HepG2 (cell line): ENCODE measurements around the gene CORO7. TPM values are rescaled to one million over a fixed set of nuclear protein-coding genes. Genes with fewer than 3 reads are reported as not detected.

Experiments used
- ATRX ChIP-seq: sonication (generic); formaldehyde crosslinking; IDR thresholded peaks from 2 replicates; pipeline ENCODE4 v1.4.0; 2020; ENCODE audit warnings: missing genetic modification reagents, borderline replicate concordance
- KAT8 ChIP-seq: IDR thresholded peaks from 2 replicates; pipeline ENCODE4 v1.6.1; 2016; ENCODE audit warnings: missing genetic modification reagents, missing compliant biosample characterization
- PHF20 ChIP-seq: sonication (generic); formaldehyde crosslinking; IDR thresholded peaks from 2 replicates; pipeline ENCODE4 v1.5.0; 2020; ENCODE audit warnings: mild to moderate bottlenecking, missing genetic modification reagents
- RELA ChIP-seq: sonication (generic); formaldehyde crosslinking; IDR thresholded peaks from 2 replicates; pipeline ENCODE4 v1.4.0; 2020; ENCODE audit warnings: missing genetic modification reagents
- TEAD3 ChIP-seq: optimal IDR thresholded peaks from 2 replicates; pipeline ENCODE3; 2016; ENCODE audit warnings: borderline replicate concordance
- ZNF567 ChIP-seq: sonication (generic); formaldehyde crosslinking; IDR thresholded peaks from 2 replicates; pipeline ENCODE4 v1.8.1; 2023; ENCODE audit warnings: mild to moderate bottlenecking, missing genetic modification reagents, borderline replicate concordance
- polyA plus RNA-seq, 8 experiments: library from polyadenylated mRNA; depleted of rRNA in 3 of 8; stranded (reverse) in 7 of 8; unstranded in 1 of 8; fragments of >200 nt; fragmentation: Illumina TruSeq in 4 of 8; extraction: Trizol in 4 of 8; gene quantifications; 2 replicates each; pipeline versions ENCODE4 v1.2.1 to v1.2.3, GENCODE V29; 2011 to 2016; ENCODE audit warnings: low read depth in 4 of 8, missing spikeins in 1 of 8, mixed read lengths in 1 of 8; ENCODE audit not compliant: insufficient read depth in 1 of 8
- total RNA-seq, 5 experiments: library from RNA; depleted of rRNA; stranded (reverse); fragments of >200 nt; fragmentation: Illumina TruSeq; extraction: Trizol; gene quantifications; 2 replicates each; pipeline ENCODE4 v1.2.3, GENCODE V29; 2016; ENCODE audit warnings: low read depth in 1 of 5
- TF ChIP-seq, protein P1 (sequence below), 2 experiments: sonication (generic) in 1 of 2; formaldehyde crosslinking in 1 of 2; IDR thresholded peaks; 2 replicates each; pipeline versions ENCODE4 v1.6.1 to v1.9.0; 2014 to 2022; ENCODE audit warnings: antibody characterized with exemption in 1 of 2, borderline replicate concordance in 1 of 2, inconsistent platforms in 1 of 2, low read depth in 1 of 2, missing genetic modification reagents in 1 of 2
- TF ChIP-seq, protein P2 (sequence below): sonication (generic); formaldehyde crosslinking; IDR thresholded peaks from 2 replicates; pipeline ENCODE4 v1.5.1; 2020; ENCODE audit warnings: mild to moderate bottlenecking, missing genetic modification reagents
- TF ChIP-seq, protein P3 (sequence below): sonication (generic); formaldehyde crosslinking; IDR thresholded peaks from 2 replicates; pipeline ENCODE4 v1.5.0; 2020; ENCODE audit warnings: missing genetic modification reagents
- TF ChIP-seq, protein P4 (sequence below): sonication (generic); formaldehyde crosslinking; IDR thresholded peaks from 2 replicates; pipeline ENCODE4 v1.5.1; 2020; ENCODE audit warnings: mild to moderate bottlenecking, missing genetic modification reagents, moderate library complexity
- TF ChIP-seq, protein P5 (sequence below): sonication (generic); formaldehyde crosslinking; IDR thresholded peaks from 2 replicates; pipeline ENCODE4 v1.8.1; 2023; ENCODE audit warnings: missing genetic modification reagents, mild to moderate bottlenecking, borderline replicate concordance
- TF ChIP-seq, protein P6 (sequence below): sonication (generic); formaldehyde crosslinking; IDR thresholded peaks from 2 replicates; pipeline ENCODE4 v1.4.0; 2020; ENCODE audit warnings: missing genetic modification reagents

The CORO7 gene
- total and polyA plus RNA-seq, 2 of the 13 experiments (the other 11 are each of a cell fraction or from before 2014, with no cell fraction given) = 9.9 to 14.3 TPM

DNA sequence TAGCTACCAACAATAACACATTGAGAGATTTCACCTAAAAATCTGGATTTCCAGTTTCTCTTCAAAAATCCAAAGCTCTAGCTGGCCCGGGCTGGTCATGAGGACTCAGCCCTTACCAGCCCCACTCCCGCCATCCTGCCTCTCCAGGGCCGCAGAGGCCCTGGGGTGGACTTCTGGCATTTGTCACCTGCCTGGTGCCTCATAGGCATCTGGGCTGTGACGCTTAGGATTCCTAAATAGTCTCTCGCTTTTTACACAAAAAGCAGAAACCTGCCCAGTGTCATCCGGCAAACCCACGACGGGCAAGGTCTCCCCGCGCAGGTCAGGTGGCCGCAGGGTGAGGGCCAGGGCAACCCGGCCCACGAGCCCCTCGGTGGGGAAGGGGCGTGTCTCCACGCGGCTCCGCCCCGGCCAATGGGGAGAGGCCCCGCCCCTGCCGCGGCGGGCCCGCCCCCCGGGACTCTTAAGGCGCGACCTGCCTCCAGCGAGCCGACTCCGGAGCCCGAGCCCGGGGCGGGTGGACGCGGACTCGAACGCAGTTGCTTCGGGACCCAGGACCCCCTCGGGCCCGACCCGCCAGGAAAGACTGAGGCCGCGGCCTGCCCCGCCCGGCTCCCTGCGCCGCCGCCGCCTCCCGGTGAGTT is 44.9 kb downstream of the CORO7 start, which contains the start of gene VASN (continued):
- no peak for TF ChIP-seq PHF20 (CRISPR knock-in tag)
- no peak for TF ChIP-seq ZNF567 (CRISPR knock-in tag)
- TF ChIP-seq, protein P1, sequence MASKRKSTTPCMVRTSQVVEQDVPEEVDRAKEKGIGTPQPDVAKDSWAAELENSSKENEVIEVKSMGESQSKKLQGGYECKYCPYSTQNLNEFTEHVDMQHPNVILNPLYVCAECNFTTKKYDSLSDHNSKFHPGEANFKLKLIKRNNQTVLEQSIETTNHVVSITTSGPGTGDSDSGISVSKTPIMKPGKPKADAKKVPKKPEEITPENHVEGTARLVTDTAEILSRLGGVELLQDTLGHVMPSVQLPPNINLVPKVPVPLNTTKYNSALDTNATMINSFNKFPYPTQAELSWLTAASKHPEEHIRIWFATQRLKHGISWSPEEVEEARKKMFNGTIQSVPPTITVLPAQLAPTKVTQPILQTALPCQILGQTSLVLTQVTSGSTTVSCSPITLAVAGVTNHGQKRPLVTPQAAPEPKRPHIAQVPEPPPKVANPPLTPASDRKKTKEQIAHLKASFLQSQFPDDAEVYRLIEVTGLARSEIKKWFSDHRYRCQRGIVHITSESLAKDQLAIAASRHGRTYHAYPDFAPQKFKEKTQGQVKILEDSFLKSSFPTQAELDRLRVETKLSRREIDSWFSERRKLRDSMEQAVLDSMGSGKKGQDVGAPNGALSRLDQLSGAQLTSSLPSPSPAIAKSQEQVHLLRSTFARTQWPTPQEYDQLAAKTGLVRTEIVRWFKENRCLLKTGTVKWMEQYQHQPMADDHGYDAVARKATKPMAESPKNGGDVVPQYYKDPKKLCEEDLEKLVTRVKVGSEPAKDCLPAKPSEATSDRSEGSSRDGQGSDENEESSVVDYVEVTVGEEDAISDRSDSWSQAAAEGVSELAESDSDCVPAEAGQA (IDR thresholded peaks at IDR 0.05; ENCODE audit: low read depth) = no peak
- TF ChIP-seq, protein P1 (CRISPR knock-in tag; IDR thresholded peaks at IDR 0.05; ENCODE audit: borderline replicate concordance) = peak; percentile 71; the same call in 1 of the 2 replicates
- TF ChIP-seq, protein P2, sequence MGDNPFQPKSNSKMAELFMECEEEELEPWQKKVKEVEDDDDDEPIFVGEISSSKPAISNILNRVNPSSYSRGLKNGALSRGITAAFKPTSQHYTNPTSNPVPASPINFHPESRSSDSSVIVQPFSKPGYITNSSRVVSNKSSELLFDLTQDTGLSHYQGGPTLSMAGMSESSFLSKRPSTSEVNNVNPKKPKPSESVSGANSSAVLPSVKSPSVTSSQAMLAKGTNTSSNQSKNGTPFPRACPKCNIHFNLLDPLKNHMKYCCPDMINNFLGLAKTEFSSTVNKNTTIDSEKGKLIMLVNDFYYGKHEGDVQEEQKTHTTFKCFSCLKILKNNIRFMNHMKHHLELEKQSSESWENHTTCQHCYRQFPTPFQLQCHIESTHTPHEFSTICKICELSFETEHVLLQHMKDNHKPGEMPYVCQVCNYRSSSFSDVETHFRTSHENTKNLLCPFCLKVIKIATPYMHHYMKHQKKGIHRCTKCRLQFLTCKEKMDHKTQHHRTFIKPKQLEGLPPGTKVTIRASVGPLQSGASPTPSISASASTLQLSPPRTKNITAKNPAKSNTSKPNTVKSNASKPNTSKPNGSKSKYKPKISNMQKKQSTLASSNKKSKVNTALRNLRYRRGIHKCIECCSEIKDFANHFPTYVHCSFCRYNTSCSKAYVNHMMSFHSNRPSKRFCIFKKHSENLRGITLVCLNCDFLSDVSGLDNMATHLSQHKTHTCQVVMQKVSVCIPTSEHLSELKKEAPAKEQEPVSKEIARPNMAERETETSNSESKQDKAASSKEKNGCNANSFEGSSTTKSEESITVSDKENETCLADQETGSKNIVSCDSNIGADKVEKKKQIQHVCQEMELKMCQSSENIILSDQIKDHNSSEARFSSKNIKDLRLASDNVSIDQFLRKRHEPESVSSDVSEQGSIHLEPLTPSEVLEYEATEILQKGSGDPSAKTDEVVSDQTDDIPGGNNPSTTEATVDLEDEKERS = no peak
- peak; percentile 33 for TF ChIP-seq TEAD3 (CRISPR knock-in tag)
- no peak for TF ChIP-seq KAT8 (CRISPR knock-in tag)
- TF ChIP-seq, protein P3, sequence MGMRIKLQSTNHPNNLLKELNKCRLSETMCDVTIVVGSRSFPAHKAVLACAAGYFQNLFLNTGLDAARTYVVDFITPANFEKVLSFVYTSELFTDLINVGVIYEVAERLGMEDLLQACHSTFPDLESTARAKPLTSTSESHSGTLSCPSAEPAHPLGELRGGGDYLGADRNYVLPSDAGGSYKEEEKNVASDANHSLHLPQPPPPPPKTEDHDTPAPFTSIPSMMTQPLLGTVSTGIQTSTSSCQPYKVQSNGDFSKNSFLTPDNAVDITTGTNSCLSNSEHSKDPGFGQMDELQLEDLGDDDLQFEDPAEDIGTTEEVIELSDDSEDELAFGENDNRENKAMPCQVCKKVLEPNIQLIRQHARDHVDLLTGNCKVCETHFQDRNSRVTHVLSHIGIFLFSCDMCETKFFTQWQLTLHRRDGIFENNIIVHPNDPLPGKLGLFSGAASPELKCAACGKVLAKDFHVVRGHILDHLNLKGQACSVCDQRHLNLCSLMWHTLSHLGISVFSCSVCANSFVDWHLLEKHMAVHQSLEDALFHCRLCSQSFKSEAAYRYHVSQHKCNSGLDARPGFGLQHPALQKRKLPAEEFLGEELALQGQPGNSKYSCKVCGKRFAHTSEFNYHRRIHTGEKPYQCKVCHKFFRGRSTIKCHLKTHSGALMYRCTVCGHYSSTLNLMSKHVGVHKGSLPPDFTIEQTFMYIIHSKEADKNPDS (CRISPR knock-in tag) = no peak
- TF ChIP-seq, protein P4, sequence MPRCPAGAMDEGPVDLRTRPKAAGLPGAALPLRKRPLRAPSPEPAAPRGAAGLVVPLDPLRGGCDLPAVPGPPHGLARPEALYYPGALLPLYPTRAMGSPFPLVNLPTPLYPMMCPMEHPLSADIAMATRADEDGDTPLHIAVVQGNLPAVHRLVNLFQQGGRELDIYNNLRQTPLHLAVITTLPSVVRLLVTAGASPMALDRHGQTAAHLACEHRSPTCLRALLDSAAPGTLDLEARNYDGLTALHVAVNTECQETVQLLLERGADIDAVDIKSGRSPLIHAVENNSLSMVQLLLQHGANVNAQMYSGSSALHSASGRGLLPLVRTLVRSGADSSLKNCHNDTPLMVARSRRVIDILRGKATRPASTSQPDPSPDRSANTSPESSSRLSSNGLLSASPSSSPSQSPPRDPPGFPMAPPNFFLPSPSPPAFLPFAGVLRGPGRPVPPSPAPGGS = no peak
- TF ChIP-seq, protein P5, sequence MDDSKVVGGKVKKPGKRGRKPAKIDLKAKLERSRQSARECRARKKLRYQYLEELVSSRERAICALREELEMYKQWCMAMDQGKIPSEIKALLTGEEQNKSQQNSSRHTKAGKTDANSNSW (CRISPR knock-in tag) = no peak
- TF ChIP-seq, protein P6, sequence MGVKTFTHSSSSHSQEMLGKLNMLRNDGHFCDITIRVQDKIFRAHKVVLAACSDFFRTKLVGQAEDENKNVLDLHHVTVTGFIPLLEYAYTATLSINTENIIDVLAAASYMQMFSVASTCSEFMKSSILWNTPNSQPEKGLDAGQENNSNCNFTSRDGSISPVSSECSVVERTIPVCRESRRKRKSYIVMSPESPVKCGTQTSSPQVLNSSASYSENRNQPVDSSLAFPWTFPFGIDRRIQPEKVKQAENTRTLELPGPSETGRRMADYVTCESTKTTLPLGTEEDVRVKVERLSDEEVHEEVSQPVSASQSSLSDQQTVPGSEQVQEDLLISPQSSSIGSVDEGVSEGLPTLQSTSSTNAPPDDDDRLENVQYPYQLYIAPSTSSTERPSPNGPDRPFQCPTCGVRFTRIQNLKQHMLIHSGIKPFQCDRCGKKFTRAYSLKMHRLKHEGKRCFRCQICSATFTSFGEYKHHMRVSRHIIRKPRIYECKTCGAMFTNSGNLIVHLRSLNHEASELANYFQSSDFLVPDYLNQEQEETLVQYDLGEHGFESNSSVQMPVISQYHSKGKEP (CRISPR knock-in tag) = peak; percentile 16; the same call in 1 of the 2 replicates
- TF ChIP-seq RELA (CRISPR knock-in tag) = no peak; the same call in 1 of the 2 replicates
- TF ChIP-seq ATRX (CRISPR knock-in tag) = no peak
